Measurements from ENCODE around the gene CCDC78. TPM values are rescaled to one million over a fixed set of nuclear protein-coding genes. Genes with fewer than 3 reads are reported as not detected.
"Not testable (repeated sequence)": the region's sequence is repeated elsewhere in the genome, so short reads cannot be mapped to it uniquely, and the experiment has no call there.

The CCDC78 gene
- total RNA-seq, 4 donors from 2014 or later, result 0.72 to 2.4 (median 1.5) TPM

- DNase-seq (ENCODE audit: low spot score) (peak; percentile 38), ATAC-seq (ENCODE audit: low FRiP score) (peak; percentile 79)
- no peak for TF ChIP-seq CTCF (IDR thresholded peaks at IDR 0.05)
These were observed 34.5 kb upstream of the CCDC78 start, which contains the start of gene MSLN for GRCh38 chr16:760545-761343. Gene MSLN, plus strand, starts transcription at chr16:760734. Its CDS starts 1,947 bp downstream, at chr16:762681.

- no peak for TF ChIP-seq CTCF (IDR thresholded peaks at IDR 0.05)
- ATAC-seq (ENCODE audit: low FRiP score) (peak; percentile 23), DNase-seq (ENCODE audit: low spot score) (no peak)
These were observed 33.8 kb upstream of the CCDC78 start for GRCh38 chr16:760065-760464.

GRCh38 chr16:759110-759910, 33.1 kb upstream of the CCDC78 start:
- DNase-seq (ENCODE audit: low spot score) (no peak), ATAC-seq (ENCODE audit: low FRiP score) (no peak)
- no peak for TF ChIP-seq CTCF (IDR thresholded peaks at IDR 0.05)

GRCh38 chr16:756428-756827, 30.2 kb upstream of the CCDC78 start:
- TF ChIP-seq CTCF (IDR thresholded peaks at IDR 0.05), result no peak
- DNase-seq (ENCODE audit: low spot score) (no peak), ATAC-seq (ENCODE audit: low FRiP score) (no peak)

GRCh38 chr16:754656-755055, 28.4 kb upstream of the CCDC78 start:
- no peak for ATAC-seq (ENCODE audit: low FRiP score)
- no peak for TF ChIP-seq CTCF (IDR thresholded peaks at IDR 0.05)
- no peak for DNase-seq (ENCODE audit: low spot score)

GRCh38 chr16:754121-754607, 27.9 kb upstream of the CCDC78 start:
- ATAC-seq (ENCODE audit: low FRiP score), result peak; percentile 48
- DNase-seq (ENCODE audit: low spot score), result not testable (repeated sequence)

GRCh38 chr16:752007-752312, 25.7 kb upstream of the CCDC78 start:
- TF ChIP-seq CTCF (IDR thresholded peaks at IDR 0.05), result no peak
- DNase-seq (ENCODE audit: low spot score) (no peak), ATAC-seq (ENCODE audit: low FRiP score) (no peak)
